ENCODE measurements around the gene TMEM168.
"Not testable (repeated sequence)": the region's sequence is repeated elsewhere in the genome, so short reads cannot be mapped to it uniquely, and the experiment has no call there.

Gene TMEM168

GRCh38 chr7:112806156-112806555 lies 16.0 kb upstream of the TMEM168 start:
- CTCF ChIA-PET, result interaction anchor here (1.2 to 5.2 kb wide), 4 partner anchors 11 to 19 kb away, joined by 3 to 28 read pairs (median 6); partner anchors contain the start of gene TMEM168
- POLR2A ChIA-PET, result no interaction called here
- TF ChIP-seq, protein P1, sequence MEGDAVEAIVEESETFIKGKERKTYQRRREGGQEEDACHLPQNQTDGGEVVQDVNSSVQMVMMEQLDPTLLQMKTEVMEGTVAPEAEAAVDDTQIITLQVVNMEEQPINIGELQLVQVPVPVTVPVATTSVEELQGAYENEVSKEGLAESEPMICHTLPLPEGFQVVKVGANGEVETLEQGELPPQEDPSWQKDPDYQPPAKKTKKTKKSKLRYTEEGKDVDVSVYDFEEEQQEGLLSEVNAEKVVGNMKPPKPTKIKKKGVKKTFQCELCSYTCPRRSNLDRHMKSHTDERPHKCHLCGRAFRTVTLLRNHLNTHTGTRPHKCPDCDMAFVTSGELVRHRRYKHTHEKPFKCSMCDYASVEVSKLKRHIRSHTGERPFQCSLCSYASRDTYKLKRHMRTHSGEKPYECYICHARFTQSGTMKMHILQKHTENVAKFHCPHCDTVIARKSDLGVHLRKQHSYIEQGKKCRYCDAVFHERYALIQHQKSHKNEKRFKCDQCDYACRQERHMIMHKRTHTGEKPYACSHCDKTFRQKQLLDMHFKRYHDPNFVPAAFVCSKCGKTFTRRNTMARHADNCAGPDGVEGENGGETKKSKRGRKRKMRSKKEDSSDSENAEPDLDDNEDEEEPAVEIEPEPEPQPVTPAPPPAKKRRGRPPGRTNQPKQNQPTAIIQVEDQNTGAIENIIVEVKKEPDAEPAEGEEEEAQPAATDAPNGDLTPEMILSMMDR (IDR thresholded peaks at IDR 0.05; ENCODE audit: control extremely low read depth, extremely low read depth, low read depth, missing control alignments), result no peak
- no peak for DNase-seq (ENCODE audit: extremely low spot score)

DNA sequence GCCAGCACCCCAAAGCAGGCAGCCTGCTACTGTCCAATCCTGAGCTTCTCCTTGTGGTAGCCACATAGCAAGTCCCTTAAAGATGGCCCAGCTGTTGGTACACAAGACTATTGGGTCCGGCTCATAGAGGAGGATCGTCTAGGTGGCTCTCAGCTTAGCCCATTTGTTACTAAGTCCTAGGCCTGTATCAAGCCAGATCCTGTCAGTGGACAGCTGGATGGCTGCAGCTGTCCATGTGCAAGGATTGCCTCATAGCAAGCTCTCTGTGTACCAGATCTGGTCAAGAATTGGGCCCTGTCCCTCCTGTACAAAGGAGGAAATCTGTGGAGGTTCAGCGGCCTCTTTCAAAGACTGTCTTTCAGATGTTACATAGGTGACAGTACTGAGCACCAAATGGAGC lies 12.2 kb upstream of the TMEM168 start:
- ChIA-PET POLR2A (no interaction called here), CTCF (interaction anchor here (1.2 to 1.3 kb wide), 3 partner anchors 12 to 114 kb away, joined by 3 read pairs; partner anchors contain the start of gene TMEM168)

GRCh38 chr7:112800486-112800885 lies 10.3 kb upstream of the TMEM168 start:
- no peak for DNase-seq (ENCODE audit: extremely low spot score)
- ChIA-PET POLR2A (no interaction called here), CTCF (interaction anchor here (1.5 kb wide), 1 partner anchor 21 kb away, joined by 3 read pairs; no protein-coding TSS in a partner anchor)
- TF ChIP-seq, protein P1 (IDR thresholded peaks at IDR 0.05; ENCODE audit: control extremely low read depth, extremely low read depth, low read depth, missing control alignments), result no peak

More for the DNA sequence above, 12.2 kb upstream of the TMEM168 start:
- DNase-seq (ENCODE audit: extremely low spot score), result no peak
- TF ChIP-seq, protein P1 (IDR thresholded peaks at IDR 0.05; ENCODE audit: control extremely low read depth, extremely low read depth, low read depth, missing control alignments), result no peak

DNA sequence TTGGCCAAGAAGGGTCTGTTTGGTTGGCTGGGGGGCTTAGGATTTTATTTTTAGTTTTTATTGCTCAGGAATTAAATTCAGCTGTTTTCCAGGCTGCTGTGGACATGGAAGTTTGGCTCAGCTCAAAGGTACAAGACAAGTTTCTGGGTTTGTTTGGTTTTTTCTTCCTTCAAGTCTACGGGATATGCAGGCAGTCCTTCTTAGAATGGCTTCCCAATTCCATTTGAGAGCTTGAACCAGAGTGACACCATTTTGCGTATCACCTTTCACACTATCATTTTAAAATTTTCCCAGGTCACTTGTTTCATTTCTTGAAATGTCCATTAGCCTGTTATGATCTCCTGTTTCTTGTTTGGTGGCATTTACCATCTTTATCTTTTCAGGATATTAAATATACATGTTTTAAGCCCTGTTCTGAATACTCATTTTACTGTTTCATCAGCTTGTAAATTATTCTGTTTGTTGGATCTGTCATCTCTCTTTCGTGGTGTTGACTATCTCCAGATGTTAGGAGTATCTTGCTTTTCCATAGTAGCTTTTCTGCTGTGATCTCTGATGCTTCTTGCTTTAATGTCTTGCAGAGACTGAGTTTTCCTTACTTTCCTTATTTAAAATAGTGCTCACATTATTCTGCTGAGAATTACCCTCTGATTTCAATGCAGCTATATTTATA lies 9.4 kb upstream of the TMEM168 start:
- POLR2A ChIA-PET, result no interaction called here
- TF ChIP-seq, protein P1 (IDR thresholded peaks at IDR 0.05; ENCODE audit: control extremely low read depth, extremely low read depth, low read depth, missing control alignments), result no peak
- DNase-seq (ENCODE audit: extremely low spot score), result no peak
- CTCF ChIA-PET, result interaction anchor here (1.1 to 1.9 kb wide), 6 partner anchors 9 to 70 kb away, joined by 3 to 7 read pairs (median 5); partner anchors contain the start of gene TMEM168

- ChIA-PET CTCF (interaction anchor here (1.1 to 1.9 kb wide), 6 partner anchors 8 to 71 kb away, joined by 3 to 7 read pairs (median 5); partner anchors contain the start of gene TMEM168), POLR2A (no interaction called here)
- DNase-seq (ENCODE audit: extremely low spot score), result no peak
- TF ChIP-seq, protein P1 (IDR thresholded peaks at IDR 0.05; ENCODE audit: control extremely low read depth, extremely low read depth, low read depth, missing control alignments), result no peak
Observed at GRCh38 chr7:112798274-112799159, 8.3 kb upstream of the TMEM168 start.

GRCh38 chr7:112796552-112796951 lies 6.4 kb upstream of the TMEM168 start:
- CTCF ChIA-PET; POLR2A ChIA-PET; DNase-seq (ENCODE audit: extremely low spot score): not testable (repeated sequence)

Data from GM10248 (cell line).